ENCODE results near the gene CEBPE. TPM values are rescaled to one million over a fixed set of nuclear protein-coding genes. Genes with fewer than 3 reads are reported as not detected.
A peak's percentile ranks its signal among the peaks of the same experiment; 100 is the strongest.

CEBPE gene
- total RNA-seq, 1 experiment from 2014 or later = not detected

DNA sequence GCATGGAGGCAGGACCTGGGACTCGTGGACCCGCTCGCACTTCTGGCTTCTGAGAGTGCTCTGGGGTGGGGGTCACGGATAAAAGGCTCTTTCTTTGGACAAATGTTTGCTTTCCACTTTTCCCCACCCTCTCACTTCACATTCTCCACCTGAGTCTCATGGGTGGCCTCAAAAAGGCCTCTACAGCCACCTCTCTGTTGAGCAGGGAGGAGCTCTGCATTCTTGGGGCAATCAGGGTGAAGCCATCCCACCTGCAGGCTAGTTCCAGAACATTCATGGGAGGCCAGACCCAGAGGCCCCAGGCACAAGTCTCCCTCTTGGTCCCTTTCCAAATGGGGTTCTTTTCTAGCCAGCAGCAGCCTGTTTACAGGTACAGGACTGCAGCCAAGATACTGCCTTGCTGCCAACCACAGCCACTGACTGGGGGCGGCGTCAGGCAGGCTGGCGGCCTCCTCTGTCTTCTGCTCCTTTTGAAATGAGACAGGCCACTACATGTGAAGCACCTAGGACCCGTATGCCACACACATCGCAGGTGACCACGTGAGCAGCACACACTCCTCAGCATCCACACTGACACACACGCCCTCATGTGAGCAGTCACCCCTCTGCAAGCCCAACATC is 18.2 kb upstream of the CEBPE start:
- no peaks in the 10 kb centered on the region for H3K27me3 Mint-ChIP-seq (ENCODE audit: insufficient read depth, unreplicated experiment)
- CTCF ChIA-PET = interaction anchor here (0.6 to 5.8 kb wide), 12 partner anchors 13 to 71 kb away, joined by 3 to 39 read pairs (median 4); no protein-coding TSS in a partner anchor
- peak overlapping the region; percentile 83 for H3K27ac Mint-ChIP-seq (ENCODE audit: low read depth, unreplicated experiment)
- H3K9me3 Mint-ChIP-seq (ENCODE audit: unreplicated experiment) = no peaks in the 10 kb centered on the region
- intact Hi-C loops (cut with micrococcal nuclease) = no loop called here
- peak; percentile 83 for DNase-seq (ENCODE audit: unreplicated experiment)
- POLR2A ChIA-PET = interaction anchor here (0.9 to 3.4 kb wide), 11 partner anchors 8 to 164 kb away, joined by 3 to 18 read pairs (median 6); partner anchors contain the start of gene SLC7A8
- no peaks in the 10 kb centered on the region for H3K36me3 Mint-ChIP-seq (ENCODE audit: insufficient read depth, unreplicated experiment)
- peaks cover 42% of the 10 kb centered on the region for H3K4me1 Mint-ChIP-seq (ENCODE audit: insufficient read depth, unreplicated experiment)
- H3K4me3 Mint-ChIP-seq (ENCODE audit: unreplicated experiment) = peak overlapping the region; percentile 28
- BruUV-seq (replicated peaks) = no TSS peak
- no peak for TF ChIP-seq CTCF (IDR thresholded peaks at IDR 0.05; ENCODE audit: unreplicated experiment)

GRCh38 chr14:23136566-23137133 is 17.6 kb upstream of the CEBPE start:
- Mint-ChIP-seq H3K27ac (ENCODE audit: low read depth, unreplicated experiment) (peak overlapping the region; percentile 7), H3K27me3 (ENCODE audit: insufficient read depth, unreplicated experiment) (no peaks in the 10 kb centered on the region), H3K4me1 (ENCODE audit: insufficient read depth, unreplicated experiment) (peaks cover 35% of the 10 kb centered on the region), H3K36me3 (ENCODE audit: insufficient read depth, unreplicated experiment) (no peaks in the 10 kb centered on the region), H3K4me3 (ENCODE audit: unreplicated experiment) (no peak overlapping the region), H3K9me3 (ENCODE audit: unreplicated experiment) (no peaks in the 10 kb centered on the region)
- BruUV-seq (replicated peaks) = no TSS peak
- no peak for TF ChIP-seq CTCF (IDR thresholded peaks at IDR 0.05; ENCODE audit: unreplicated experiment)
- ChIA-PET CTCF (interaction anchor here (0.6 to 2.3 kb wide), 7 partner anchors 8 to 608 kb away, joined by 3 to 12 read pairs (median 3); no protein-coding TSS in a partner anchor), POLR2A (interaction anchor here (0.7 to 3.4 kb wide), 7 partner anchors 9 to 732 kb away, joined by 3 to 18 read pairs (median 6); partner anchors contain the start of gene SLC7A8)
- no peak for DNase-seq (ENCODE audit: unreplicated experiment)
- intact Hi-C loops (cut with micrococcal nuclease) = no loop called here

DNA sequence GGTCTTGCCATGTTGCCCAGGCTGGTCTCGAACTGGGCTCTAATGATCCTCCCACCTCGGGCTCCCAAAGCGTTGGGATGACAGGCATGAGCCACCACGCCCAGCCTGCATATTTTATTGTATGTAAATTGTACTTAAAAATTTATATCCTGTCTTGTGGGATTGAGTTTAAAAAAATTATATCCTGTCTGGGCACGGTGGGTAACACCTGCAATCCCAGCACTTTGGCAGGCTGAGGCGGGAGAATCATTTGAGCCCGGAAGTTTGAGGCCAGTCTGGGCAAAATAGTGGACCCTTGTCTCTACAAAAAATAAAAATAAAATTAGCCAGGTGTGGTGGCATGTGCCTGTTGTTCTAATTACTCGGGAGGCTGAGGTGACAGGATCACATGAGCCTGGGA is 13.9 kb upstream of the CEBPE start:
- Mint-ChIP-seq H3K27me3 (ENCODE audit: insufficient read depth, unreplicated experiment) (no peaks in the 10 kb centered on the region), H3K36me3 (ENCODE audit: insufficient read depth, unreplicated experiment) (no peaks in the 10 kb centered on the region), H3K27ac (ENCODE audit: low read depth, unreplicated experiment) (no peak overlapping the region), H3K9me3 (ENCODE audit: unreplicated experiment) (no peaks in the 10 kb centered on the region), H3K4me1 (ENCODE audit: insufficient read depth, unreplicated experiment) (peaks cover 44% of the 10 kb centered on the region), H3K4me3 (ENCODE audit: unreplicated experiment) (no peak overlapping the region)
- intact Hi-C loops (cut with micrococcal nuclease) = no loop called here
- ChIA-PET CTCF (interaction anchor here (0.6 to 1.5 kb wide), 3 partner anchors 11 to 135 kb away, joined by 3 to 5 read pairs (median 3); no protein-coding TSS in a partner anchor), POLR2A (no interaction called here)
- no TSS peak for BruUV-seq (replicated peaks)
- DNase-seq (ENCODE audit: unreplicated experiment) = no peak
- TF ChIP-seq CTCF (IDR thresholded peaks at IDR 0.05; ENCODE audit: unreplicated experiment) = no peak

GRCh38 chr14:23131482-23131881 is 12.4 kb upstream of the CEBPE start:
- Mint-ChIP-seq H3K4me3 (ENCODE audit: unreplicated experiment) (no peak overlapping the region), H3K9me3 (ENCODE audit: unreplicated experiment) (no peaks in the 10 kb centered on the region), H3K36me3 (ENCODE audit: insufficient read depth, unreplicated experiment) (no peaks in the 10 kb centered on the region), H3K27me3 (ENCODE audit: insufficient read depth, unreplicated experiment) (no peaks in the 10 kb centered on the region), H3K27ac (ENCODE audit: low read depth, unreplicated experiment) (no peak overlapping the region), H3K4me1 (ENCODE audit: insufficient read depth, unreplicated experiment) (peaks cover 30% of the 10 kb centered on the region)
- ChIA-PET POLR2A (interaction anchor here (2.0 to 2.2 kb wide), 2 partner anchors 11 to 29 kb away, joined by 5 to 11 read pairs; no protein-coding TSS in a partner anchor), CTCF (interaction anchor here (0.6 to 20.7 kb wide), 4 partner anchors 11 to 163 kb away, joined by 3 to 766 read pairs (median 20); partner anchors contain the start of gene SLC7A8)
- no TSS peak for BruUV-seq (replicated peaks)
- intact Hi-C loops (cut with micrococcal nuclease) = no loop called here
- no peak for TF ChIP-seq CTCF (IDR thresholded peaks at IDR 0.05; ENCODE audit: unreplicated experiment)
- DNase-seq (ENCODE audit: unreplicated experiment) = no peak
